CD4-positive, CD25-positive, alpha-beta regulatory T cell (primary cell): ENCODE measurements around the gene HIRA. TPM values are rescaled to one million over a fixed set of nuclear protein-coding genes. Genes with fewer than 3 reads are reported as not detected.

ENCODE experiments used
- ATAC-seq, 2 donors: fragments of 150-1000 bp; cut with Tn5 transposase; one replicate each; pipeline ENCODE4 v1.10.0; 2021; ENCODE audit warnings: low read depth in 2 of 2, moderate number of reproducible peaks in 2 of 2, moderate library complexity in 1 of 2
- DNase-seq, 3 donors: peaks; one replicate each; pipeline versions ENCODE4 v3.0.0 to v3.0.0-alpha.2; 2012 to 2022; ENCODE audit warnings: mixed read lengths in 1 of 3
- H3K27ac ChIP-seq: one replicate; pipeline ENCODE4 v1.7.0; 2013; ENCODE audit warnings: mild to moderate bottlenecking, low read length; ENCODE audit not compliant: insufficient read depth, poor library complexity, severe bottlenecking
- H3K27me3 ChIP-seq: one replicate; pipeline ENCODE4 v1.7.0; 2013; ENCODE audit warnings: low read length; ENCODE audit not compliant: control insufficient read depth, insufficient read depth
- H3K36me3 ChIP-seq: one replicate; pipeline ENCODE4 v1.7.0; 2013; ENCODE audit warnings: mild to moderate bottlenecking, low read length, moderate library complexity; ENCODE audit not compliant: control insufficient read depth, insufficient read depth
- H3K4me1 ChIP-seq: 2 replicates; pipeline ENCODE4 v1.7.0; 2013; ENCODE audit warnings: mild to moderate bottlenecking, low read length; ENCODE audit not compliant: insufficient read depth, control insufficient read depth, poor library complexity, severe bottlenecking
- H3K4me3 ChIP-seq: one replicate; pipeline ENCODE4 v1.7.0; 2013; ENCODE audit warnings: low read depth, mild to moderate bottlenecking, low read length, moderate library complexity
- H3K9me3 ChIP-seq, 2 experiments: 1 replicate in 1 of 2; 2 replicates in 1 of 2; pipeline ENCODE4 v1.7.0; 2013; ENCODE audit warnings: low read length in 2 of 2, mild to moderate bottlenecking in 1 of 2, moderate library complexity in 1 of 2; ENCODE audit not compliant: control insufficient read depth in 2 of 2
- H3K27ac Mint-ChIP-seq, 3 donors: one replicate each; pipeline ENCODE4 v1.8.0; 2020 to 2022; ENCODE audit warnings: mild to moderate bottlenecking in 3 of 3, mixed read lengths in 3 of 3, moderate library complexity in 2 of 3
- H3K27me3 Mint-ChIP-seq: one replicate; pipeline ENCODE4 v1.8.0; 2022; ENCODE audit warnings: mild to moderate bottlenecking, mixed read lengths
- H3K36me3 Mint-ChIP-seq: one replicate; pipeline ENCODE4 v1.8.0; 2020; ENCODE audit warnings: mixed read lengths
- H3K4me1 Mint-ChIP-seq, 4 donors: one replicate each; pipeline ENCODE4 v1.8.0; 2020 to 2022; ENCODE audit warnings: mixed read lengths in 4 of 4, mild to moderate bottlenecking in 1 of 4
- H3K4me3 Mint-ChIP-seq, 4 donors: one replicate each; pipeline ENCODE4 v1.8.0; 2020 to 2022; ENCODE audit warnings: mild to moderate bottlenecking in 4 of 4, mixed read lengths in 4 of 4, moderate library complexity in 3 of 4
- H3K9me3 Mint-ChIP-seq, 7 donors: one replicate each; pipeline ENCODE4 v1.8.0; 2020 to 2022; ENCODE audit warnings: mixed read lengths in 7 of 7, mild to moderate bottlenecking in 3 of 7, moderate library complexity in 2 of 7
- polyA plus RNA-seq, 4 donors: library from polyadenylated mRNA; unstranded; fragments of 300-500 nt; fragmentation: Illumina TruSeq; gene quantifications; one replicate each; pipeline ENCODE4 v1.2.3, GENCODE V29; 2021
- total RNA-seq: library from RNA; stranded (reverse); gene quantifications from one replicate; pipeline ENCODE4 v1.2.3, GENCODE V29; 2022

The HIRA gene
- total and polyA plus RNA-seq, 5 donors from 2014 or later: 1.4 to 30.2 (median 3.0) TPM

DNA sequence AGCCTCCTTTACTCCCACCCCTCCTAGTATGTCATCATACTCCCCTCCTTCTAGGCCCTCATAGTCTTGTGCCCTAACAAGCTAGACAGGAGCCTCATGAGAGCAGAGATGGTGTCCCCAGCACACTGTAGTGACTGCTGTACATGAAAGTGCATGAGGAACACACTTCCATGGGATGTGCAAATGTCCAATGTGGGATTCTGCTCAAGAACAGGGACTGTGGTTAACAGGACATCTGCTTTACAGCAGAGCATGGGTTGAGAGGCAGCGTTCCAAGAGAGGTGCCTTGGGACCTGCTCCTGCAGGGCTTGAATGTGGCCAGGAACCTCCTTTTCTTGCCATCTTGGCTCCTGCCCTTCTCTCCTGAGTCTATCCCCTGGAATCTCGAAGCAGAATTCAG, 45.3 kb downstream of the HIRA start:
- peak overlapping the region in 1 of 3 donors; percentile 41 for H3K27ac Mint-ChIP-seq
- Histone ChIP-seq H3K27me3 (no peaks in the 10 kb centered on the region), H3K27ac (no peak overlapping the region), H3K4me1 (no peaks in the 10 kb centered on the region), H3K4me3 (no peak overlapping the region), H3K9me3 (no peaks in the 10 kb centered on the region), H3K36me3 (peaks cover 92% of the 10 kb centered on the region)
- no peaks in the 10 kb centered on the region for H3K9me3 Mint-ChIP-seq
- peaks cover 0 to 2% (median 0%) of the 10 kb centered on the region in 4 donors for H3K4me1 Mint-ChIP-seq
- no peak for ATAC-seq
- no peak overlapping the region for H3K4me3 Mint-ChIP-seq
- H3K27me3 Mint-ChIP-seq: no peaks in the 10 kb centered on the region
- DNase-seq: no peak
- H3K36me3 Mint-ChIP-seq: peaks cover 38% of the 10 kb centered on the region

DNA sequence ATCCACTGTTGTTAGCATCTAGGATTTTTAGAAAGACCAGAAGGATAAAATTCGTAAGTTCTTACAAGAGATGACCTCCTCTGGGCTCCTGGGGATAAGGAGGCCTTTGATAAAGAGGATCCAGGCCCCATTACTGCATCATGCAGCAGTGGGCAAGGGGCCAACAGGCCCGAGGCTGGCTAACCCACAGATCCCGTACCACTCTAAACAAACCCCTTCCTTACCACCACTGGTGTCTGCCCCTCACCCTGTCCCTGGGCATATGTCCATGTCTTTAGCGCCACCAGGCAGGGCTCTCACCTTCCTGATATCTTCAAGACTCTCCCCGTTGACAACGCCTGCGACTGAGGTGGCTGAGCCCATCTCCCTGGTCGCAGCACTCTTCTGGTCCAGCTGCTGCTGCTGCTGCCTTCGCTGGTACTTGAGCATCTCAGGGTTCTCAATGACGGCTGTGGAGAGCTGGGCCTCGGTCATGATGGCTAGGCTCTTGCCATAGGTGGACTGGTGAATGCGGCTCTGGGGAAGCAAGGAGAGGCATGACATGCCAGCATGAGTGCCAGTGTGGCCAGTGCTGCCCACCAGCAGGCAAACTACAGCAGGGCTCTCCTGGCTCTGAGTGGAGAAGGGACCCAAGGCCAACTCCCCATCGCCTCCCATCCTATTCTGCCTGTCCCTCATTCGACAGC, 46.2 kb downstream of the HIRA start:
- DNase-seq (no peak), ATAC-seq (no peak)
- Mint-ChIP-seq H3K4me3 (no peak overlapping the region), H3K27me3 (no peaks in the 10 kb centered on the region), H3K27ac (peak overlapping the region in 2 of 3 donors; percentile 41 to 69), H3K4me1 (peaks cover 0 to 2% (median 0%) of the 10 kb centered on the region in 4 donors), H3K9me3 (no peaks in the 10 kb centered on the region), H3K36me3 (peaks cover 37% of the 10 kb centered on the region)
- no peaks in the 10 kb centered on the region for H3K9me3 ChIP-seq
- H3K4me3 ChIP-seq: no peak overlapping the region
- no peaks in the 10 kb centered on the region for H3K4me1 ChIP-seq
- peaks cover 86% of the 10 kb centered on the region for H3K36me3 ChIP-seq
- H3K27ac ChIP-seq: no peak overlapping the region
- no peaks in the 10 kb centered on the region for H3K27me3 ChIP-seq

DNA sequence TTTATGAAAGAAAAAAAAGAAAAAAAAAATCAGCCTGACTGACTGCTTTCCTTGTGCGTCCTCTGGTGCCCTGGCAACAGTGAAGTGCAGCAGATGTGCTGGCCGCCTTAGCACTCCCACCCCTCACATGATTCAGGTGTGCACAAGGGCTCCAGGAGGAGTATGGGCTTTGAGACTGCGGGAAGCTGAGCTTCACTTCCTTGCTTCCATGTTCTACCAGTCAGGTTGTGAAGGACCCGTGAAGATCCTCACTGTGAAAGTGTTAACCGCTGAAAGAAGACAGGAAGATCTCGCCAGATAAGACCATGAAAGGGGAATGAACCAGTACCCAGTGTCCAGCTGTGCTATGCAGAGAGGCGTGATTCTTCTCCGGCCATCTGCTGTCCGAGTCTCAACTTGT, 48.2 kb downstream of the HIRA start:
- H3K27ac Mint-ChIP-seq: no peak overlapping the region

DNA sequence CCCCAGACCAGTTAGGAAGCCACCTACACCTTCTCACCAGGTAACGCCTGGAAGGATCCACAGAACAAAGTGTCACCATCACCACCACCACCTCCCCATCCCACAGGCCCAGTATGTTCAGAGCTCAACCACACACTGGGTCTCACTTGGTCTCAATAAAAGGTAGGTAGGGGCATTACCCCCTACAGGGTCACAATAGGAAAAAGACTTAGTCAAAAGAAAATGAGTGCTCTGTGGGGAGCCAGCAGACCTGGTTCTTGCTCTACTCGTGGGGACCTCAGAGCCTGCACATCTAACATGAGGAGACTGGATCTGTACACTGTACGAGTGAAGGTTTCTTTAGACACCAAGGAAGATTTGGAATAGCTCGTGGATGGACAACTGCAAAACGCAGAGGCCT, 49.3 kb downstream of the HIRA start:
- DNase-seq (no peak), ATAC-seq (no peak)
- Histone ChIP-seq H3K4me3 (no peak overlapping the region), H3K36me3 (peaks cover 73% of the 10 kb centered on the region), H3K27me3 (no peaks in the 10 kb centered on the region), H3K4me1 (no peaks in the 10 kb centered on the region), H3K9me3 (no peaks in the 10 kb centered on the region), H3K27ac (no peak overlapping the region)
- H3K36me3 Mint-ChIP-seq: peaks cover 38% of the 10 kb centered on the region
- no peaks in the 10 kb centered on the region for H3K27me3 Mint-ChIP-seq
- H3K4me1 Mint-ChIP-seq: peaks cover 0 to 2% (median 0%) of the 10 kb centered on the region in 4 donors
- H3K9me3 Mint-ChIP-seq: no peaks in the 10 kb centered on the region
- H3K4me3 Mint-ChIP-seq: no peak overlapping the region
- peak overlapping the region in 1 of 3 donors; percentile 71 for H3K27ac Mint-ChIP-seq

More for the DNA sequence above, 48.2 kb downstream of the HIRA start:
- DNase-seq: no peak
- Histone ChIP-seq H3K27me3 (no peaks in the 10 kb centered on the region), H3K27ac (no peak overlapping the region), H3K4me1 (no peaks in the 10 kb centered on the region), H3K4me3 (no peak overlapping the region), H3K36me3 (peaks cover 73% of the 10 kb centered on the region), H3K9me3 (no peaks in the 10 kb centered on the region)
- Mint-ChIP-seq H3K4me3 (no peak overlapping the region), H3K36me3 (peaks cover 37% of the 10 kb centered on the region), H3K4me1 (peaks cover 0 to 2% (median 0%) of the 10 kb centered on the region in 4 donors), H3K27me3 (no peaks in the 10 kb centered on the region), H3K9me3 (no peaks in the 10 kb centered on the region)
- ATAC-seq: no peak

DNA sequence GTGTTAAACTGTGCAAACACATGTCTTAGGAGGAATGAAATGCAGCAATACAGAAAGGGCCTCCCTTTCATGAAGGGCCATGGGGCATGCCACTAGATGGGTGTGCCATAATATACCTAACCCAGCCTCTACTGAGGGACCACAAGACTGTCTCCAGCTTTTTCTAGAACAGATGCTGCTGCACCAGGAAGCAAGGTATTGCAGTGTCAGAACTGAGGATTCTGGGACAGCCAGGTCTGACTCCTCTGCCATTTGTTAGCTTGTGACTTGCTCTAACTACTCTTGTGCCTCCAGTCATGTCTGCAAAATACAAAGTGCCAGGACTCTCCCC, 53.2 kb downstream of the HIRA start:
- no peak overlapping the region for H3K4me3 ChIP-seq
- no peaks in the 10 kb centered on the region for H3K9me3 ChIP-seq
- Mint-ChIP-seq H3K4me3 (no peak overlapping the region), H3K27me3 (no peaks in the 10 kb centered on the region), H3K36me3 (peaks cover 40% of the 10 kb centered on the region), H3K4me1 (no peaks in the 10 kb centered on the region), H3K27ac (no peak overlapping the region), H3K9me3 (peaks cover 0 to 2% (median 0%) of the 10 kb centered on the region in 7 donors)
- no peaks in the 10 kb centered on the region for H3K4me1 ChIP-seq
- peaks cover 75% of the 10 kb centered on the region for H3K36me3 ChIP-seq
- DNase-seq: no peak
- H3K27me3 ChIP-seq: no peaks in the 10 kb centered on the region
- ATAC-seq: no peak
- no peak overlapping the region for H3K27ac ChIP-seq

DNA sequence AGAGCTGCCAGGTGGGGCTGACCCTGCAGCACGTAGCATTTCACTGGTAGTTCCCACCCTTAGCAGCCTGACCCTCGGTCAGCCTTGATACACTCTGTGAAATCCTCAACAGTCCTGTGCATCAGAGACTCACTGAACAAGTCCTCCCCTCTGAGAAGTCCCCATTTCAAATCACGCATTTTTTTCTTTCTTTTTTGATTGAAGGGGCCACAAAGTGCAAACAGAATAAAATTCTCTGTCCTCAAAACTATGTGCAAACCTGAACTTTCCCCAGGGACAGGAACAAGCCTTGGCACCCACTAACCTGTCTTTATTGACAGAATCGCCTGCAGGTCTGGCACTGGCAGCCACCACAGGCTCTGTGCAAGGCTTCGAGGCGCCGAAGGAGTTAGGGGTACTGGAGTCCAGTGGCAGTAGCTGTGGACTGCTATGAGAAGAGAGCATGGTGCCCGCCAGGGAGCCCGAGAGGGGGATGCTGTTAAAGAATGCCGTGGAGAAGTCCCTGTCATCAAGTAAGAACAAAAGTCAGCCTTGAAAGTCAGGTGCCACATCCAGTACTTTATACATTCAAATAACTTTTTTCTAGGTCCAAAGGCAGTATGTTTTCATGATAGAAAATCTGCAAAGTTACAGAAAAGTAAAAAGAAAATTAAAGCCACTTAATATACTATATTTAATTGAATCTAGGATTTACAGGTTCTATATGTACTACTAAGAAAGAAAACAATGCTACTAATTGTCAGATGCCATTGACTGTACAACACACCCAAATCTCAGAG, 53.8 kb downstream of the HIRA start:
- H3K4me1 Mint-ChIP-seq: no peaks in the 10 kb centered on the region
- no peaks in the 10 kb centered on the region for H3K27me3 Mint-ChIP-seq
- no peak overlapping the region for H3K27ac Mint-ChIP-seq
- peaks cover 0 to 2% (median 0%) of the 10 kb centered on the region in 7 donors for H3K9me3 Mint-ChIP-seq
- Histone ChIP-seq H3K27me3 (no peaks in the 10 kb centered on the region), H3K27ac (no peak overlapping the region), H3K4me3 (no peak overlapping the region), H3K36me3 (peaks cover 74% of the 10 kb centered on the region), H3K9me3 (no peaks in the 10 kb centered on the region), H3K4me1 (no peaks in the 10 kb centered on the region)
- no peak for DNase-seq
- ATAC-seq: no peak
- no peak overlapping the region for H3K4me3 Mint-ChIP-seq
- H3K36me3 Mint-ChIP-seq: peaks cover 44% of the 10 kb centered on the region

DNA sequence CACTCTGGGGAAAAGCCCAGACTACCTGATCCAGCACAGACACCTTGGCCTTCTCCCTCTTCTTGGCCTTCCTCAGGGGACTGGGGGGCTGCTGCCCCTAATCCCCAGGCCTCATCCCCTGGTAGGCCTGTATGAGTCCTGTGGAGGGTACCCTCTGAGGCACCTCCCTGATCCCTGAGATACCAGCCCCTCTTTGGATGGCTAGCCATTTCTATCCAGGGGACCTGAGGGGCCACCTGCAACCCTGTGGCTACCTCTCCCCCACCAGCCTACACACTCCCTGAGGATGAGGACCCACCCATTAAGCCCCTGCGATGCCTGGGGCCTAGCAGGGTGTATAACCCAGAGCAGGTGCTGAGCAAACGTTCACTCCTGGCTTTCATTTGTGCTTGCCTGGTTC, 54.6 kb downstream of the HIRA start:
- H3K36me3 Mint-ChIP-seq: peaks cover 41% of the 10 kb centered on the region
- Histone ChIP-seq H3K4me1 (no peaks in the 10 kb centered on the region), H3K4me3 (no peak overlapping the region), H3K9me3 (no peaks in the 10 kb centered on the region), H3K27me3 (no peaks in the 10 kb centered on the region), H3K36me3 (peaks cover 68% of the 10 kb centered on the region), H3K27ac (no peak overlapping the region)
- H3K27ac Mint-ChIP-seq: no peak overlapping the region
- DNase-seq (no peak), ATAC-seq (no peak)
- H3K27me3 Mint-ChIP-seq: no peaks in the 10 kb centered on the region
- no peaks in the 10 kb centered on the region for H3K4me1 Mint-ChIP-seq
- H3K9me3 Mint-ChIP-seq: peaks cover 0 to 2% (median 0%) of the 10 kb centered on the region in 7 donors
- no peak overlapping the region for H3K4me3 Mint-ChIP-seq
